ENCODE results near the gene H2BK1. TPM values are rescaled to one million over a fixed set of nuclear protein-coding genes. Genes with fewer than 3 reads are reported as not detected.

Gene H2BK1
- total RNA-seq, 2 experiments from 2014 or later: not detected

DNA sequence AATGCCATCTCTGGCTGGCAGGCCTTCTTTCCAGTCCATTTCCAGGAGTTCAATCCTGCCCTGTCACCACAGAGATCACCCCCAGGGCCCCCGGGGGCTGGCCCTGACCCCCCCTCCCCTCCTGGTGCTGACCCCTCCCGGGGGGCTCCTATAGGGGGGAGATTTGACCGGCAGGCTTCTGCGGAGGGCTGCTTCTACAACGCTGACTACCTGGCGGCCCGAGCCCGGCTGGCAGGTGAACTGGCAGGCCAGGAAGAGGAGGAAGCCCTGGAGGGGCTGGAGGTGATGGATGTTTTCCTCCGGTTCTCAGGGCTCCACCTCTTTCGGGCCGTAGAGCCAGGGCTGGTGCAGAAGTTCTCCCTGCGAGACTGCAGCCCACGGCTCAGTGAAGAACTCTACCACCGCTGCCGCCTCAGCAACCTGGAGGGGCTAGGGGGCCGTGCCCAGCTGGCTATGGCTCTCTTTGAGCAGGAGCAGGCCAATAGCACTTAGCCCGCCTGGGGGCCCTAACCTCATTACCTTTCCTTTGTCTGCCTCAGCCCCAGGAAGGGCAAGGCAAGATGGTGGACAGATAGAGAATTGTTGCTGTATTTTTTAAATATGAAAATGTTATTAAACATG is 28.0 kb upstream of the H2BK1 start:
- DNase-seq (no peak), ATAC-seq (no peak)
- no peak overlapping the region for H3K4me3 Mint-ChIP-seq
- POLR2A ChIA-PET: no interaction called here
- H3K36me3 Mint-ChIP-seq (ENCODE audit: low read depth): peaks cover 38% of the 10 kb centered on the region
- no peaks in the 10 kb centered on the region for H3K27me3 Mint-ChIP-seq
- no peak for TF ChIP-seq CTCF (IDR thresholded peaks at IDR 0.05)
- peaks cover 25% of the 10 kb centered on the region for H3K4me1 Mint-ChIP-seq (ENCODE audit: low read depth)
- intact Hi-C loops (cut with micrococcal nuclease): no loop called here
- no peak overlapping the region for H3K27ac Mint-ChIP-seq
- CTCF ChIA-PET: no interaction called here
- no peaks in the 10 kb centered on the region for H3K9me3 Mint-ChIP-seq

DNA sequence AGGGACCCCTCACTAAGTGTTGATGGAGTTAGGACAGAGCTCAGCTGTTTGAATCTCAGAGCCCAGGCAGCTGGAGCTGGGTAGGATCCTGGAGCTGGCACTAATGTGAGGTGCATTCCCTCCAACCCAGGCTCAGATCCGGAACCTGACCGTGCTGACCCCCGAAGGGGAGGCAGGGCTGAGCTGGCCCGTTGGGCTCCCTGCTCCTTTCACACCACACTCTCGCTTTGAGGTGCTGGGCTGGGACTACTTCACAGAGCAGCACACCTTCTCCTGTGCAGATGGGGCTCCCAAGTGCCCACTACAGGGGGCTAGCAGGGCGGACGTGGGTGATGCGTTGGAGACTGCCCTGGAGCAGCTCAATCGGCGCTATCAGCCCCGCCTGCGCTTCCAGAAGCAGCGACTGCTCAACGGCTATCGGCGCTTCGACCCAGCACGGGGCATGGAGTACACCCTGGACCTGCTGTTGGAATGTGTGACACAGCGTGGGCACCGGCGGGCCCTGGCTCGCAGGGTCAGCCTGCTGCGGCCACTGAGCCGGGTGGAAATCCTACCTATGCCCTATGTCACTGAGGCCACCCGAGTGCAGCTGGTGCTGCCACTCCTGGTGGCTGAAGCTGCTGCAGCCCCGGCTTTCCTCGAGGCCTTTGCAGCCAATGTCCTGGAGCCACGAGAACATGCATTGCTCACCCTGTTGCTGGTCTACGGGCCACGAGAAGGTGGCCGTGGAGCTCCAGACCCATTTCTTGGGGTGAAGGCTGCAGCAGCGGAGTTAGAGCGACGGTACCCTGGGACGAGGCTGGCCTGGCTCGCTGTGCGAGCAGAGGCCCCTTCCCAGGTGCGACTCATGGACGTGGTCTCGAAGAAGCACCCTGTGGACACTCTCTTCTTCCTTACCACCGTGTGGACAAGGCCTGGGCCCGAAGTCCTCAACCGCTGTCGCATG is 27.2 kb upstream of the H2BK1 start:
- Mint-ChIP-seq H3K36me3 (ENCODE audit: low read depth) (peaks cover 44% of the 10 kb centered on the region), H3K4me3 (no peak overlapping the region), H3K27me3 (no peaks in the 10 kb centered on the region), H3K9me3 (no peaks in the 10 kb centered on the region), H3K27ac (no peak overlapping the region), H3K4me1 (ENCODE audit: low read depth) (peaks cover 19% of the 10 kb centered on the region)
- ChIA-PET POLR2A (interaction anchor here (1.4 to 2.2 kb wide), 2 partner anchors 10 to 13 kb away, joined by 6 to 7 read pairs; partner anchors contain the start of gene ABCF2), CTCF (interaction anchor here (1.0 to 1.6 kb wide), 2 partner anchors 11 to 13 kb away, joined by 3 to 4 read pairs; partner anchors contain the start of gene ABCF2)
- intact Hi-C loops (cut with micrococcal nuclease): no loop called here
- TF ChIP-seq CTCF (IDR thresholded peaks at IDR 0.05): no peak
- DNase-seq (no peak), ATAC-seq (no peak)

DNA sequence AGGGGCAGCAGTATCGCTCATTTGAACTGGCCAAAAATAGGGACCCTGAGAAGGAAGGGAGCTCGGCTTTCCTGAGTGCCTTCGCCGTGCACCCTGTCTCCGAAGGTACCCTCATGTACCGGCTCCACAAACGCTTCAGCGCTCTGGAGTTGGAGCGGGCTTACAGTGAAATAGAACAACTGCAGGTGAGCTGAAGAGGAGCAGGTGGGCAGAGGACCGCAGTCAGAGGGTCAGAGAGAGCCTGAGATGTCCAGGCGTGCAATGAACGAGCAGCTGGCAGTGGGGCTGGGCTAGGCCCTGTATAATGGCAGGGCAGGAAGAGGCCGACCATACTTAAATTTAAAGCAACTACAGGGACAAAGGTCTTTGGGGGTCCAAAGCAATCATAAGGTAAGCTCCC is 26.1 kb upstream of the H2BK1 start:
- H3K4me3 Mint-ChIP-seq: no peak overlapping the region
- H3K4me1 Mint-ChIP-seq (ENCODE audit: low read depth): peaks cover 27% of the 10 kb centered on the region
- no peaks in the 10 kb centered on the region for H3K27me3 Mint-ChIP-seq
- DNase-seq (no peak), ATAC-seq (no peak)
- intact Hi-C loops (cut with micrococcal nuclease): no loop called here
- no peaks in the 10 kb centered on the region for H3K9me3 Mint-ChIP-seq
- peaks cover 44% of the 10 kb centered on the region for H3K36me3 Mint-ChIP-seq (ENCODE audit: low read depth)
- no peak for TF ChIP-seq CTCF (IDR thresholded peaks at IDR 0.05)
- POLR2A ChIA-PET: interaction anchor here (1.4 to 2.2 kb wide), 2 partner anchors 9 to 14 kb away, joined by 6 to 7 read pairs; partner anchors contain the start of gene ABCF2
- H3K27ac Mint-ChIP-seq: no peak overlapping the region
- CTCF ChIA-PET: interaction anchor here (0.7 to 6.4 kb wide), 4 partner anchors 7 to 15 kb away, joined by 3 to 68 read pairs (median 4); partner anchors contain the start of gene ABCF2

- Mint-ChIP-seq H3K4me1 (ENCODE audit: low read depth) (peaks cover 27% of the 10 kb centered on the region), H3K27ac (no peak overlapping the region), H3K4me3 (peak overlapping the region; percentile 100), H3K27me3 (no peaks in the 10 kb centered on the region), H3K9me3 (no peaks in the 10 kb centered on the region), H3K36me3 (ENCODE audit: low read depth) (peaks cover 44% of the 10 kb centered on the region)
- intact Hi-C loops (cut with micrococcal nuclease): no loop called here
- DNase-seq: no peak
- ChIA-PET POLR2A (interaction anchor here (2.2 to 3.3 kb wide), 2 partner anchors 8 kb away, joined by 6 to 23 read pairs; partner anchors contain the start of gene ABCF2), CTCF (interaction anchor here (0.7 to 6.4 kb wide), 4 partner anchors 8 to 75 kb away, joined by 3 to 68 read pairs (median 6); no protein-coding TSS in a partner anchor)
- ATAC-seq: no peak
- TF ChIP-seq CTCF (IDR thresholded peaks at IDR 0.05): no peak
These were observed 25.0 kb upstream of the H2BK1 start for GRCh38 chr7:151235091-151235787.
